ENCODE measurements around the gene HSD17B4.
"Not testable (repeated sequence)": the region's sequence is repeated elsewhere in the genome, so short reads cannot be mapped to it uniquely, and the experiment has no call there.

HSD17B4 gene

GRCh38 chr5:119432674-119433237 is 19.5 kb upstream of the HSD17B4 start:
- not testable (repeated sequence) for DNase-seq (ENCODE audit: low read depth)

DNA sequence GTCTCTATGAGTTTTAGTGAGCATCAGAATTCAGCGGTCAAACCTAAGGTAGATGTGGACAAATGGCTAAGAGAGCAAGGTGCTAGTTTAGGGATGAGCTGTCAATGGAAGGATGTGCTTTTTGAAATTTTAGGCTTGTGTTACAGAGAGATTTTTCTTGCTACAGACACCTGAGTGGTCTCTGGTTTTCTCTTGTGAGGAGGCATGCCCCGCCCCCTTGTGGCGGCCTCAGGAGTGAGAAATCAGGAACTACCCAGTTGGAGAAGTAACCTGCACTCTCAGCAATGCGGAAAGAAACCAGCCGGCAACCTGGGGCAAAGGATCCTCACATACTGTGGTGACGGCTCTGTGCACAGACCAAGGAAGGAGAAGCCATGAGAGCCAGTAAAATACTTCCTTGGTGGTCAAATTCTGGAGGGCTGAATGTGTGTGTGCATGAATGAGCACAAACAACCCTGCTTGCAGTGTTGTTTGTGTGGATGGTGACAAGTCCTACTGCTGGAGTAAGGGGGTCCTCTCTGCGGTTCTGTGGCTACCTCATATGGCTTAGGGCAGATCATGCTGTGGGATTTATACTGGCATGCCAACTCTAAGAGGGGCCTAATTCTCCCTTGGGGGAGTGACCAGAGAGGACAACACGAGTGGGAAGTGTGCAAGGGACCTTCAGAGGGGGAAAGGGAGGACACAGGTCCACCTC is 16.7 kb upstream of the HSD17B4 start:
- DNase-seq (ENCODE audit: low read depth), result peak; percentile 47

- not testable (repeated sequence) for DNase-seq (ENCODE audit: low read depth)
Measured at GRCh38 chr5:119437785-119438586, 14.3 kb upstream of the HSD17B4 start.

GRCh38 chr5:119438587-119438917 is 13.7 kb upstream of the HSD17B4 start:
- DNase-seq (ENCODE audit: low read depth), result peak; percentile 81

- peak; percentile 60 for DNase-seq (ENCODE audit: low read depth)
Measured at GRCh38 chr5:119439140-119439631, 13.1 kb upstream of the HSD17B4 start.

DNA sequence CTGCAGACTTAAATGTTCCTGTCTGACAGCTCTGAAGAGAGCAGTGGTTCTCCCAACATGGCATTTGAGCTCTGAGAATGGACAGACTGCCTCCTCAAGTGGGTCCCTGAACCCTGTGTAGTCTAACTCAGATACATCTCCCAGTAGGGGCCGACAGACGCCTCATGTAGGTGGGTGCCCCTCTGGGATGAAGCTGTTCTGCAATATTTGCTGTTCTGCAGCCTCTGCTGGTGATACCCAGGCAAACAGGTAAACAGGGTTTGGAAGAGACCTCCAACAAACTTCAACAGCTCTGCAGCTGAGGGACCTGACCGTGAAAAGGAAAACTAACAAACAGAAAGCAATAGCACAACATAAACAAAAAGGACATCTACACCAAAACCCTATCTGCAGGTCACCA is 12.7 kb upstream of the HSD17B4 start:
- DNase-seq (ENCODE audit: low read depth), result not testable (repeated sequence)

DNA sequence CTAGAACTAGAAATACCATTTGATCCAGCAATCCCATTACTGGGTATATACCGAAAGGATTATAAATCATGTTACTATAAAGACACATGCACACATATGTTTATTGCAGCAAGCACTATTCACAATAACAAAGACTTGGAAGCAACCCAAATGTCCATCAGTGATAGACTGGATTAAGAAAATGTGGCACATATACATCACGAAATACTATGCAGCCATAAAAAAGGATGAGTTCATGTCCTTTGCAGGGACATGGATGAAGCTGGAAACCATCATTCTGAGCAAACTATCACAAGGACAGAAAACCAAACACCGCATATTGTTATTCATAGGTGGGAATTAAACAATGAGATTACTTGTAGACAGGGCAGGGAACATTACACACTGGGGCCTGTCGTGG is 7.7 kb upstream of the HSD17B4 start:
- not testable (repeated sequence) for DNase-seq (ENCODE audit: low read depth)

DNA sequence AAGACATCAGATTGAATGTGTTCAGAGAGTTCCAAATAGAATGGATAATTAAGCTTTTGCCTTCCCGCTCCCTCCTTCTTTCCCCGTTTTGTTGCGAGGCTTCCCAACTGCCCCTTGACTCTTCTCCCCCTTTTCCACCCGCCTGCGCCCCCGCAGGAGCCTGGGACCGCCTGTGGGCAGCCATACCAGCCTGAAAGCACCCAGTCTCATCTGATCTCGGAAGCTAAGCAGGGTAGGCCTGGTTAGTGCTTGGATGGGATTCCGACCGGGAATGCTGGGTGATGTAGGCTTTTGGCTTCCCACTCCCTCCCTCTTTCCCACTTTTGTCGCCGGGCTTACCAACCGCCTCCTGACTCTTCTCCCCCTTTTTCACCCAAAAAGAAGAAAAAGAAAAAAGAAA is 6.8 kb upstream of the HSD17B4 start:
- DNase-seq (ENCODE audit: low read depth), result no peak

DNA sequence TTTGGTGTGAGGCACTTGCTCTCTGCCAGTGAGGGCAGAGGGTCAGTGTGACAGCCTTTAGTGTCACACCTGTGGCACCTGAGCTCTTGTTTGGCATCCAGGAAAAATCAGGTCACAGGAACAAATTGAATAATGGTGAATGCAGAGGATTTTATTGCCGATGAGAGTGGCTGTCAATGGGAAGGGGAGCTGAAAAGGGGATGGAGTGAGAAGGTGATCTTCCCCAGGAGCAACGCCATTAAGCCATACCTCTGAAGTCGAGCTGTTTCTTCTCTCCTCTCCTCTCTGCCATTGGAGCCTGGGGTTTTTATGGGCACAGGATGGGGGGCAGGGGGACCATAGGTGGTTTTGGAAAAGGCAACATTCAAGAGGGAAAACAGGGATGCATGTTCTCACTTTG is 2.4 kb upstream of the HSD17B4 start:
- no peak for DNase-seq (ENCODE audit: low read depth)

- DNase-seq (ENCODE audit: low read depth), result not testable (repeated sequence)
Measured at GRCh38 chr5:119450627-119451026, 1.7 kb upstream of the HSD17B4 start.

GRCh38 chr5:119451561-119451960 is 736 bp upstream of the HSD17B4 start:
- no peak for DNase-seq (ENCODE audit: low read depth)

DNA sequence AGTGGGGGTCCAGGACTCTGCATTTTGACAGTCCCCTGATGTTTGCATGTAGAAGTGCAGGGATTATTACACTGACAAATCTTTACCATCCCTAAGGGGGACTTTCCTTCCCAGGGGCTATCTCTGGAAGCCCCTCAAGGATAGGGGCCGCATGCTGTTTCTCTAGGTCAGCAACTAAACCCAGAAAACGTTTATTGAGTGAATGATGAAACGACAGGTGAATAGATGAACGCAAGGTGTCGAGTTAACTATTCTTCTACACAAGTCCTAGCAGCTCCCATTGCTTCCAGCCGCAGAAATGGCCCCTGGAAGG is 281 bp upstream of the HSD17B4 start:
- no peak for DNase-seq (ENCODE audit: low read depth)

DNA sequence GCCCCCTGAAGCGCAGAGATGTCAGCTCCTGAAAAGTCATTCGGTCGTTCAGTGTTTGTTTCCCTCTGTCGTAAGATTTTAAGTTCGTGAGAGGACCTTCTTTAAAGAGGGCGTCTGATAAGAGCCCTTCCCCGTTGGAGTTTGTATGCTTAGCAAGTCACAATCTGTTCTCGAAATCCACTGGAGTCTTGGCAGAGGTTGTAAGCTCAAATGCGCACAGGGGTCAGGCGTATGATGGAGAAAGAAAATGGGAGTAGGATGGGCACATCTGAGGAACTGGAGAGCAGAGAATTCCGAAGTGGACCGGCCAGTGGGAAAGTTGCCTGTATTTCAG is 710 bp downstream of the HSD17B4 start:
- DNase-seq (ENCODE audit: low read depth), result peak; percentile 43

GRCh38 chr5:119454171-119454570 is 1.9 kb downstream of the HSD17B4 start:
- no peak for DNase-seq (ENCODE audit: low read depth)

DNA sequence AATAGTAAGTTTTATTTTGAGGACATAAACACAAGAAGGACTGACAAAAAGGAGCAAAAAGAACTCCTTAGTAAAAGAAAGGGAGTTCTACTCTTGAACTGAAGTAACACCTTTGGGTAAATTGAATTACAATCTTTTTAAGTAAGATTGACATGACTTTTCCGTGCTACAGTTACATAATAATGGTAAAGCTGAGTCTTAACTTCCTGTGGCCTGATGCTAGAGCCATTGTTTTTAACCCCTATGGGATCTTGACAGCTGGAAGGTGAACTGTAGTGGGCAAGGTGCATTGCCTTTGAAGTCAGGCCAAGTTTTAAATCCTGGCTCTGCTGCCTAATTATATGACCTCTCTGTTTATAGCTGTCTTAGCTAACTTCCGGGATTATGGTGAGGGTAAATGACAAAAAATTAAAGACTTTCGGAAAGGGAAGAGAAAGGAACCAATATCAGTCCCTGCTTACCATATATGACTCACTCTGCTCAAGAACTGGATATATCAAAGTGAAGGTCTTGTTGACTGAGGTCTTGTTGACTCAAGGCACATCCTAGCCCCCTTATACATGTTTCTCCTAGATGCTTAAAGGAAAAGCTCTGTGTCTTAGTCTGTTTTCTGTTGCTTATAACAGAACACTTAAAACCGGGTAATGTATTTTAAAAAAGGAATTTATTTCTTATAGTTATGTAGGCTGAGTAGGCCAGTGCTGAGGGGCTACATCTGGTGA is 6.8 kb downstream of the HSD17B4 start:
- DNase-seq (ENCODE audit: low read depth), result no peak

DNA sequence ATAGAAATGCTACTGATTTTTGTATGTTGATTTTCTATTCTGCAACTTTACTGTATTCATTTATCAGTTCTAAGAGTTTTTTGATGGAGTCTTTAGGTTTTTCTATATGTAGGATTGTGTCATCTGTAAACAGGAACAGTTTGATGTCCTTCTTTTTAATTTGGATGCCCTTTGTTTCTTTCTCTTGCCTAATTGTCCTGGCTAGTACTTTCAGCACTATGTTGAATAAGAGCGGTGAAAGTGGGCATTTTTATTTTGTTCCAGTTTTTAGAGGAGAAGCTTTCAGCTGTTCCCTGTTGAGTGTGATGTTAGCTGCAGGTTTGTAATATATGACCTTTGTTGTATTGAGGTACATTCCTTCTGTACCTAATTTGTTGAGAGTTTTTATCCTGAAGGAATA is 13.3 kb downstream of the HSD17B4 start:
- DNase-seq (ENCODE audit: low read depth), result no peak

GRCh38 chr5:119468286-119468685 is 16.0 kb downstream of the HSD17B4 start:
- DNase-seq (ENCODE audit: low read depth), result no peak

DNA sequence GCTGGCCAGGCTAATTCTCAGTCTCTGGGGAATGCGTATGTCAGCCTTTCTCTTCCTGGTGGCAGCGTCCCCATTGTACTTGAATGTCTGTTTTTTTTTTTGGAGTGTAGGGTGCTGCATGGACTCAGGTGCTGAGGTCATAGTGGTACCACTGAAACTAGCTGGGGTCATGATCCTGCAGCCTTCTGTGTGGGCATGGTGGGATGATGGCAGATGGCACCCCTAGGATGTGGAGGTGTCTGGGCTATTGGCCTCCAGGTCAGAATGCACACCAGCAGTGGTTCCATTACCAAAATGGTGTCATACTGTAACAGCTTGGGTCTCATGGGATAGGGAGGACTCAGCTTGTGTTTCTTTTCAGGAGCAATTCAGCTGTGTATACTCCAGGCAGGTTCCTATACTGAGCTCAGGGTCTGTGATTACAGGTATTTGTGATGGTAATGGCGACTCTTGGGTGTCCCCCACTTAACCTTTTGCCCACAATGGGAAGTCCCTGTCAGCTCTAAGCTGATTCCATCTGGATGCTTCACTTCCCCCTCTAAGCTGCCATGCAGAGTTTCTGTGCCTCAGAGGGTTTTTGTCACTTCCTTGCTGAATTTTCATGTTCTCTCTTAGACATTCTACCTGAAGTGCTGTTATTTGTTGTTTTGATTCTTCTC is 17.9 kb downstream of the HSD17B4 start:
- no peak for DNase-seq (ENCODE audit: low read depth)

- peak; percentile 44 for DNase-seq (ENCODE audit: low read depth)
Measured at GRCh38 chr5:119470851-119471451, 18.7 kb downstream of the HSD17B4 start.

GRCh38 chr5:119473241-119473640 is 20.9 kb downstream of the HSD17B4 start:
- DNase-seq (ENCODE audit: low read depth), result no peak

GRCh38 chr5:119476341-119476740 is 24.0 kb downstream of the HSD17B4 start:
- no peak for DNase-seq (ENCODE audit: low read depth)

DNA sequence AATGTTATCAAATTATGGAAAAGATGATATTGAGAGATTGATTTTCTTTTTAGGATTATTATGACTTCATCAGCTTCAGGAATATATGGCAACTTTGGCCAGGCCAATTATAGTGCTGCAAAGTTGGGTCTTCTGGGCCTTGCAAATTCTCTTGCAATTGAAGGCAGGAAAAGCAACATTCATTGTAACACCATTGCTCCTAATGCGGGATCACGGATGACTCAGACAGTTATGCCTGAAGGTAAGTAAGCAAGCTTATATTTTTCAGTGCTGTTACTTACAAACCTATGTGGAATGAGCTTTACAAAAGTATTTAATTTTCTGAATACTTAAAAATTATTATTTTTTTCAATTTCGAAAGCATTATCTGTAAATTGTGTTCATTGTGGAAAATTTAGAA is 26.5 kb downstream of the HSD17B4 start:
- DNase-seq (ENCODE audit: low read depth), result peak; percentile 14

Data from amniotic epithelial cell (primary cell).